Tongue (tissue), 2 donors: ENCODE measurements around the gene ADGRD1. TPM values are rescaled to one million over a fixed set of nuclear protein-coding genes. Genes with fewer than 3 reads are reported as not detected.
"Not testable (repeated sequence)": the region's sequence is repeated elsewhere in the genome, so short reads cannot be mapped to it uniquely, and the experiment has no call there.

Experiments
- DNase-seq: peaks from one replicate; pipeline ENCODE4 v3.0.0-alpha.2; 2015
- total RNA-seq: library from RNA; depleted of rRNA; stranded (reverse); fragments of >200 nt; gene quantifications from one replicate; pipeline ENCODE4 v1.2.3, GENCODE V29; 2014

ADGRD1 gene
- total RNA-seq, 1 donor from 2014 or later = 16.4 TPM

- DNase-seq = no peak
Observed at GRCh38 chr12:131057211-131057721, 103.6 kb downstream of the ADGRD1 start.

GRCh38 chr12:131057722-131058515, 104.2 kb downstream of the ADGRD1 start:
- DNase-seq = no peak

DNA sequence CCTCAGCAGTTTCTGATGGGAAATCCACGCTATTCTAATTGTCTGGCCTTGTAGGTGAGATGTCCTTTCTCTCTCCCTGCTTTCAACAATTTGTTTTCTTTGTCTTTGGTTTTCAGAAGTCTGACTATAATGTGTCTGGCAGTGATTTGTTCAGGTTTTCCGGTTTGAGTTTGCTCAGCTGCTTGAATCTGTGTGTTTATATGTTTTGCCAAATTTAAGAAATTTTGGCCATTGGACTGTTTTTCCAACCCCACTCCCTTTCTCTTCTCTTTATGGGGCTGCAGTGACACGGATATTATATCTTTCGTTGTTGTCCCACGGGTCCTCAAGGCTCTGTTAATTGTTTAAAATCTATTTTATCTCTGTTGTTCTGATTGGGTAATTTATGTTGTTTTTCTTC, 105.0 kb downstream of the ADGRD1 start:
- peak; percentile 67 for DNase-seq

- DNase-seq = no peak
Observed at GRCh38 chr12:131060011-131060703, 106.5 kb downstream of the ADGRD1 start.

DNA sequence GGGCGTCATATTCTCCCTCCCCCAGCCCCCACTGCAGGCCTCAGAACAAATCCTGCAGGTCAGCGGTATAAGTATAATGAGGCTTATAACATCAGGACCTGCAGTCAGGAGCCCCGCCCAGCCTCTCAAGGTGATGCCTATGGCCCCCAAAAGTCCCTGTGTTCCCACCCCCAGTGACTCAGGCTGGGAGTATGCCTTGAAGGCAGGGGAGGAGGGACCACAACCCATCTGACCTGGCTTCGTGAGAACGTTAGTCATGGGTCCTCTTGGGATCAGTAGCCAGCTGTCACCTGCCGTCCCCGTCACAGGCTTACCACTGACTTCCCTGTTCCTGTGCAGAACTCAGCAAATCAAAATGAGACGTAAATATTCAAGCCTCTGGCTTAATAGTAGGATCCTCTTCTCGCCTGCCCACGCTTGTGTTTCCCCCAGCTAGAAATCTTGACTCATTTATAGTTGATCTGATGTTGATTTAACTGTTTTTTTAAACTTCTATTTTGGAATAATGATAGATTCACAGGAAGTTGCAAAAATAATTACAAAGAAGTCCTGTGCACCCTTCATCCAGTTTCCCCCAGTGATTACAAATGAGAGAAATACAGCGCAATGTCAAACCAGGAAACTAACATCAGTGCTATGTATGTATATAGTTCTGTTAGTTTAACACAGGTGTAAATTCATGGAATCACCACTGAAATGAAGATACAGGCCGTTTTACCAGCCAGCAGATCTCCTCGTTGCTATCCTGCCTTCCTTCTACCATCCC, 107.5 kb downstream of the ADGRD1 start:
- DNase-seq = no peak

GRCh38 chr12:131063413-131063812, 109.7 kb downstream of the ADGRD1 start:
- DNase-seq = no peak

DNA sequence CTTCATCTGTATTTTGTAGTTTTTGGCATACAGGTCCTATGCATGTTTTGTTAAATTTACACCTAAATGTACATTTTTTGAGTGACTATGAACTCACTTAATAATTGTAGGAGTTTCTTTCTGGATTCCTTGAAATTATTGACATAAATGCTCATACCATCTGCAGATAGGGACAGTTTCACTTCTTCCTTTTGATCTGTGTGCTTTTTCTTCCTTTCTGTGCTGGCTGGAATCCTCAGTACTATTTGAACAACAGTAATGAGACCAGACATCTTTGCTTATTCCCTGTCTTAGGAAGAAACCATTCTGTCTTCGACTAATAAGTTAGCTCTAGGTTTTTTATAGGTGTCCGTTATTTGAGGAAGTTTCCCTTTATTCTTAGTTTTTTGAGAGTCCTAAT, 110.3 kb downstream of the ADGRD1 start:
- DNase-seq = no peak

DNA sequence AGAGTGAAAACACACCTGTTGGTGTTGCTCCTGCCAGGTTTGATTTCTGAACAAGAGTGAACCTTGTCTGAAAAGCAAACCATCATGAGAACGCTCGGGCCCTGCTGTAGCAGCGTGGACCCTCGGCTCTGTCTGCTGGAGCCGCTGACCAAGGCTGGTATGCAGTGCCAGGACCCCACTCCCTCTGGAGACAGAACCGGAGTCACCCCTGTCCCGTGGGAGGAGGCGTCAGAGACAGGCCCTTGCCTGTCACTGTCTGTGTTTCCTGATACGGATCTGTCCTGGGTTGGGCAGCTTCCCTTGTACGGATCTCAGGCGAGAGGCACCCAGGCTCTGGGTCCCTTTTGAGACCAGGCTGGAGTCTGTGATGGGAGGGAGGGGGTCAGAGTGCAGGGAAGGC, 111.6 kb downstream of the ADGRD1 start:
- DNase-seq = no peak

DNA sequence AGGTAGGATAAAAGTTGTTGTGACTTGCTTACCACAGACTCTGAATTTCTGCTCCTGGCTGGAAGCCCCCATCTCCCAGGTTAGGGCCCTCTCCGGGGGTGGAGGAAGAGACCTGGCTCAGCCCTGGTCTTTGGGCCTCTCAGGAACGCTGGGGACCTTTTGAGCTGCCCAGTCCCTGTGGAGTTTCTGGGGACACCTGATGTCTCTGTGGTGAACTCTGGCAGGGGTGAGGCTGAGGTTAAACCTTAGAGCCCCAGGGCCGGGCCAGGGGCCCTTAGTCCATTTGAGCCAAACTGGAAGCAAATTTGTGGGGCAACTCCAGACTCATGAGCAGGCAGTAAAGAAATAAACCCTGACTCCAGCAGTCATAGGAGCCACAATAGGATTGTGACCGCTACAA, 112.1 kb downstream of the ADGRD1 start:
- DNase-seq = no peak

GRCh38 chr12:131066207-131066885, 112.6 kb downstream of the ADGRD1 start:
- no peak for DNase-seq

GRCh38 chr12:131066886-131067490, 113.3 kb downstream of the ADGRD1 start:
- no peak for DNase-seq

DNA sequence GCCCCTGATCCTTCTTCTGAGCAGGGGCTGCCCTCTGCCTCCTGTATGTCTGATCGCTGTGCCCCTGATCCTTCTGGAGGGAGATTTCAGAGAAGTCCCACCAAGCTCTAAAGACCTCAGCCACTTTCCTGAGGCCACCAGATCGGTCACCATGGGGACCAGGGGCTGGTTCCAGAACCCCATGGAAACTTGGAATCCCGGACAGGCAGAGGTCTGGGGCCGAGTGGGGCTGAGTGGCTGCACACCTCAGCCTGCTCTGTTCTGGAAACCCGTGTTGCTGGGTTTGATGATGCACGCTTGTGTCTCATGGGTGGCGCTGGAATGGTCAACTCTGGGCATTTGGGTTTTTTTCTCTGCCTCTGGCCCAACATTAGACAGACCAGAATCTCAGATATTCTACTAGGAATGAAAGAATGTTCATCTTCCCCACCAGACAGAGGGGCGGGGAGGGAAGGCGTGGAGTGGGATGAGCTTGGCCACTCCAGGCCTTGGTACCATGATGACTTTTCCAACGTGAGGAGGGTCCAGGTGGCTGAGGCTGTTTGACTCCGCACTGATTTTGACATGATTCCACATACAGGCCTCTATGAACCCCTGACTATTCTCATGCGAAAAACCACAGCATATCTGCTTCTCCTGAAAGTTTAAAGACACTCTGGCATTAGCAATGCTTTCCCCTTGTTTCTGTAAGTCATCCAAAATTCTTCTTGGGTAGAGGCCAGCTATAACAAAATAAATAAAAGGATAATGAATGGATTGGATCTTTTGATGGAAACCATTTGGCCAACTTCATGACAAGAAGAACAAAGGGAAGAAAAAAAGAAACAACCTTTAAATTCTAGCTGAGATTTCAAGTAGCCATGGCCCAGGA, 114.5 kb downstream of the ADGRD1 start:
- peak; percentile 76 for DNase-seq

DNA sequence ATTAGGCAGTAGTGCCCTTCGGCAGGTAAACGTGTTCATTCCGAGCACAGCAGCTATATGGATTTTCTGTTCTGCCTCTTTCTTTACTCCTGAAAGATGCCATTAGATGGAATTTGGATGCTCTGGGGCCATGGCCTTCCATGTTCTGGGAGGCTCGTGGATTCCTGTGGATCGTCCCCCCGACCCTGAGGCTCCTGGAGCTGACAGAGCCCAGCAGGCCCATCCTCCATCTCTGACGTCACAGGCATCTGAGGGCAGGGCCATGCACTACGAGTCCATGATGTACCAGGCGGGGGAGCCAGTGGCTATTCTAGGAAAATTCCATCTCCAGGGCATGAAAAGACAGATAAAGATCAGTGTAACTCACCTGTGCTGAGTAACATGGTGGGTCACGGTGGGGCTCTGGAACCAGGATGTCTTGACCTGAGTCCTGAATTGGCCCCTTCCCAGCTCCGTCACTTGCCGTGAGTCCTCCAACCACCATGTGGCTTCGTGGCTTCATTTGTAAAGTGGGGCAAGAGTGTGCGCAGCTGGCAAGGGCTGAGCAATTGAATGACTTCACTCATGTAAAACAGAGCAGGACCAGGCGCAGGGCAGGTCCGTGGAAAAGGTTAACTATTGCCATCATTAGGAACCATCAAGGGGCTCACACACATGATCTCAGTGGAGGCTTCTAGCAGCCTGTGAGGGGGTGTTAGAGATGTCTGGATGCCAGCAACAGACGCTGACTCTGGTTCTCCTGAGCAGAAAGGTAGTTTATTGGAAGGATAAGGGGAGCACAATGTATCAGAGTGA, 115.4 kb downstream of the ADGRD1 start:
- not testable (repeated sequence) for DNase-seq

GRCh38 chr12:131070136-131070535, 116.4 kb downstream of the ADGRD1 start:
- DNase-seq = not testable (repeated sequence)

DNA sequence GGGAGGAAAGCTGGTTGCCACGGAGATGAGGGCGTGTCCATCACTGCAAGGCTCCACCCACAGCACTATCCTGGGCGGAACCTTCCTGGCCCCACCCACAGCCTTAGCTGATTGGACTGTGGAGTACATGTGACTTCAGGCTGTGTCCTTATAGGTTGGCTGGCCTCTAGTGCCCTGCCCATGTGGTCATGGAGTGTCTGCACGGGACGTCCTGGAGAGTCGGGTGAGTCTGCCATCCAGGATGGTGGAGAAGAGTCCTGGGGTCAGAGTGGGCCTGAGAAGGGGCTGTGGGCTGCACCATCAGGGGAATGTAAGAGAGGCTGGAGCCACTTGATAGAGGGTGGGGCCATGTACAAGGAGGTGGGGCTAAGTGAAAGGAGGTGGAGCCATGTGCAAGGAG, 117.0 kb downstream of the ADGRD1 start:
- not testable (repeated sequence) for DNase-seq

GRCh38 chr12:131071234-131071820, 117.6 kb downstream of the ADGRD1 start:
- not testable (repeated sequence) for DNase-seq

GRCh38 chr12:131071950-131072349, 118.2 kb downstream of the ADGRD1 start:
- DNase-seq = not testable (repeated sequence)

DNA sequence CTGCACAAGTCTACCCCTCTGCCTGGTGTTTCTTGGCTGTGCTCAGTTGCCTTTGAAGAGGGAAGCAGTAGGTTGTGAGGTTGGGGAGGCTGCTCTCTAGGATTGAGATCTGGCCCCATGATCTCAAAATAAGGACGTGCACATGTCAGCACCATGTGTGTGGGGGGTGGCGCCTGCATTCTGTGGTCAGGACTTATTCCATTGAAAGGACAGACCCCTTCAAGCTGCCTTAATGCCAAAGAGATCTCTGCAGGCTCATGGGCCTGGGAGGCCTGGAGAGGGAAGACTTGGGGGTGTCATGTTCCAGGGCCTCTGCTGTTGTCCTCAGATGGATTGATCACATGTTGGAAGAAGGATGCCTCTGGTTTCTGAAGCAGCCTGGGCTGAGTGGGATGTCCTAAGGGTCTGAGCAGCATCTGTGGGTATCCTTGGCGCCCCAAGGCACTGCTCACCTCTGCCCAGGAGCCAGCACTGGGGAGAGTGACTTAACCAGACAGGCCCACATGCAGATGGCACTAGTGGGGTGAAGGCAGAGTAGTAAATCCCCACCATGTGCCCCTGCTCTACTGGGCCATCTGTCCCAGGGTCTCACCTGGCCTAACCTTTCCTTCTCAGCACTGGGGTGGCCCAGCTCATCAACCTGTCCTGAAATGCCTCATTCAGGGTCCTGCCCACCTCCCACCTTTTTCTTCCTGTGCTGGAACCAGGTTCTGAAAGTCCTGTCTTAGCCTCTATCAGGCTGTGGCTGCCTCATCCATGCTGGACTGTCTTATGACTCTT, 118.9 kb downstream of the ADGRD1 start:
- DNase-seq = no peak
